ENCODE measurements around the gene SLC32A1.

The SLC32A1 gene

GRCh38 chr20:38704136-38704535, 20.1 kb upstream of the SLC32A1 start:
- no peak overlapping the region for H3K4me3 ChIP-seq (replicated peaks in 1 of 2; ENCODE audit: low read depth in 2 of 2, low read length in 2 of 2)
- DNase-seq (ENCODE audit: low read depth in 2 of 2) = no peak
- no peak for TF ChIP-seq CTCF (IDR thresholded peaks at IDR 0.05; ENCODE audit: low read depth, low read length)

DNA sequence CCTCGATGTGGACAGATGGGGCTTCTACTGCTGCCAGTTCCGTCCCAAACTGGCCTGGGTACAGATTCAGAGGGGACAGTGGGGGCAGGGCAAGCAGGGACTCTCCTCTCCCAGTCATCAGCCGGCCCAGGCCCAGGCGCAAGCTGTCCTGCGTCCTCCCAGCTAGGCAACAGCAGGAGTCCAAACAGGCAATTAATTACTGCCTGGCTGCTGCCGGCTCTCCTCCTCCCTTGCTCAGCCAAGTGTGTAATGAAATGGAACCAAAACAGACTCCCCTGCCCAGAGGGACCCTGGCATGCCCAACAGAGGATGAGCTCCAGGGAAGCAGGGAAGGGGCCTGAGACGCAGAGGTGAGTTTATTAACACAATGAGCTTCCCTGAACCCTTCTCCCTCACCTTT, 17.8 kb upstream of the SLC32A1 start:
- no peak for TF ChIP-seq CTCF (IDR thresholded peaks at IDR 0.05; ENCODE audit: low read depth, low read length)
- no peak for DNase-seq (ENCODE audit: low read depth in 2 of 2)
- H3K4me3 ChIP-seq (replicated peaks in 1 of 2; ENCODE audit: low read depth in 2 of 2, low read length in 2 of 2) = no peak overlapping the region

GRCh38 chr20:38714308-38714707, 10.0 kb upstream of the SLC32A1 start:
- DNase-seq (ENCODE audit: low read depth in 2 of 2) = no peak
- no peak overlapping the region for H3K4me3 ChIP-seq (replicated peaks in 1 of 2; ENCODE audit: low read depth in 2 of 2, low read length in 2 of 2)
- no peak for TF ChIP-seq CTCF (IDR thresholded peaks at IDR 0.05; ENCODE audit: low read depth, low read length)

GRCh38 chr20:38715646-38716045, 8.6 kb upstream of the SLC32A1 start:
- H3K4me3 ChIP-seq (replicated peaks in 1 of 2; ENCODE audit: low read depth in 2 of 2, low read length in 2 of 2) = no peak overlapping the region
- DNase-seq (ENCODE audit: low read depth in 2 of 2) = no peak
- no peak for TF ChIP-seq CTCF (IDR thresholded peaks at IDR 0.05; ENCODE audit: low read depth, low read length)

DNA sequence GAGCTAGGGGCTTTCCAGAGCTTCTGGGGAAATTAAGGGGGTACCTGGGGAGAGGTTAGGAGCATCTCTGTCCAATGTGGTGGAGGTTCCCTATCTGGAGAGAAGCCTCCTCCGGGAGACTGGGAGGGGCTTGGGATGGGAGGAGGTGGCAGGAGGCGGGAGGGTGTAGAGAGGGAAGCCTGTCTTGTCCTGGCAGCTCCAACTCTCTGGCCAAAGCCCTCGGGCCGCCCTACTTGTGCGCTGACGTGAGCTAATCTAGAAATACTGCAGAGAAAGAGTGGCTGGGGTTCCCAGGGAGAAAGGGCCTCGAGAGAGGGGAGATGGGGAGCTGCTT, 1.6 kb upstream of the SLC32A1 start:
- no peak for TF ChIP-seq CTCF (IDR thresholded peaks at IDR 0.05; ENCODE audit: low read depth, low read length)
- DNase-seq (ENCODE audit: low read depth in 2 of 2) = no peak
- no peak overlapping the region for H3K4me3 ChIP-seq (replicated peaks in 1 of 2; ENCODE audit: low read depth in 2 of 2, low read length in 2 of 2)

DNA sequence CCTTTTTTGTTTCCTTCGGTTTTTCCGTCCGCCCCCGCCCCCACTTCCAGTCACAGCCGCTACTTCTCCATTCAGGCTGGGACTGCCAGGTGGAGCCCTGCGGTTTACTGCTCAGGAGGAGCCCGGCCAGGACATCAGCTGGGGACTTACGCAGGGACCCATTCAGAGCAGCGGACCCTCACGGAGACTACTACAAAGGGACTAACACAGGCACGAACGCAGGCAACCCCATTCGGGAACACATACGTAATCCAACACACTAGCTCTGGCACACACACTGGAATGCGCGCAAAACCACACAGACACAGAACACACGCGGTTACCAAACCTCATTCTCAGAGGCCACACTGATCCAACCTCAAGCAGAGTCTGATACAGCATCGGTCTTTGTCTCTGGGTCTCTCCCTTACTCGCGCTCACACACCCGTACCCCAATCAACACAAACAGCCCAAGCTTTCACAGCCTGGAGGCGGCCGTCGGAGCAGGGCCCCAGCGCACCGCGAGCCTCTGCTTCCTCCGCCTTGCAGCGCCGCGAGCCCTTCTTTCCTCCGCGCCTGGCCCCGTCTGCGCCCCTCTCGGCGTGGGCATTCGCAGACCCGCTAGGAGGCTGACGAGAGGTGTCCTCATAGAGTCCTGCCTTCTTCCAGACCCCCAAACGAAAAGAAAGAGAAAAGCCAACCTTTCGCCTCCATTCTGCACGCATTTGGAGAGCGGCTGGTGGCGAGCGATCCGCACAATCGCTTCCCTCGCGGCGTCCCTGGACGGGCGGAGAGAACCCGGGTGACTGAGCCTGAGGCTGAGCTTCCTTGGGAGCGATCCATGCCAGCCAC, 1.1 kb upstream of the SLC32A1 start:
- H3K4me3 ChIP-seq (replicated peaks in 1 of 2; ENCODE audit: low read depth in 2 of 2, low read length in 2 of 2) = no peak overlapping the region
- TF ChIP-seq CTCF (IDR thresholded peaks at IDR 0.05; ENCODE audit: low read depth, low read length) = no peak
- DNase-seq (ENCODE audit: low read depth in 2 of 2) = peak in 1 of 2 donors; percentile 47

Data from cardiac fibroblast (primary cell).